Activated CD4-positive, CD25-positive, alpha-beta regulatory T cell treated with anti-CD3 and anti-CD28 coated beads, Interleukin-2, amount 50 U/mL, for 72 hours (primary cell): ENCODE measurements around the gene SNAP23.
A peak's percentile ranks its signal among the peaks of the same experiment; 100 is the strongest.

Source experiments
- DNase-seq: peaks from one replicate; pipeline ENCODE4 v3.0.0; 2021

SNAP23 gene

DNA sequence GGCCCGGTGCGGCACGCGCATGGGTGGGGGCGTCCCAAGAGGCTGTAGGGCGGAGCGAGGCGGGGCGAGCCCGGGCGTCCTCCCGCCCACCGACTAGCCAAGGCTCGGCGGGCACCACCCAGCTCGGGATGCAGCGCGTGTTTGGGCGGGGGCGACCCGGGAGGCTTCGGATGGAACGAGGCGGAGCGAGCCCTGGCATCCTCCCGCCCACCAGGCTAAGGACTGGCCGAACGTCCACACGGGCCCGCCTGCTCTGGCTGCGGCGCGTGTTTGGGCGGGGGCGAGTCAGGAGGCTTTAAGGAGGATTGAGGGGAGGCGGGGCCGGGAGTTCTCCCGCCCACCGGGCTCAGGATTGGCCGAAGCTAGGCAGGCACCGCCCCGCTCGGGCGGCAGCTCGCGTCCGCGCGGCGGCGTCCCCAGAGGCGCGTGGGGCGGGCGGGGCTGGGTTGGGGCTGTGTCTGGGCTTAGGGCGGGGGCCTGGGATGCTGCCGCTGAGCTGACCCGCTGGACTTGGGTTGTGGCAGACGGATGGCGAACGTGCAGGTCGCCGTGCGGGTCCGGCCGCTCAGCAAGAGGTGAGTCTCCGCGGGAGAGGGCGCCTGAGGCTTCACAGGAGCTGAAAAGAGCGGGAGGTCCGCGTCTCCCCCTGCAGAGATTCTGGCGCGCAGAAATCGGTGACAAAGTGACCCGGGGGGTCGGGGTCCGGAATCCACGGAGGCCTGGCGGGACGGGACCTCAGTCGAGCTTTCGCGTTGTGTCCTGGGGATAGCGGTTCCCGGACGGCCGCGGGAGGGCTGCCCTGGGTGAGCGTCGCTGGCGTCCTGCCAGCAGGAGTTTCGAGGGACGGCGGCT is 80.0 kb downstream of the SNAP23 start, which contains the start of gene STARD9:
Gene STARD9, plus strand, starts transcription at position 419 of the 852 bp plus-strand sequence. Its CDS starts 110 bp downstream, at position 529.
- DNase-seq, result peak; percentile 98

DNA sequence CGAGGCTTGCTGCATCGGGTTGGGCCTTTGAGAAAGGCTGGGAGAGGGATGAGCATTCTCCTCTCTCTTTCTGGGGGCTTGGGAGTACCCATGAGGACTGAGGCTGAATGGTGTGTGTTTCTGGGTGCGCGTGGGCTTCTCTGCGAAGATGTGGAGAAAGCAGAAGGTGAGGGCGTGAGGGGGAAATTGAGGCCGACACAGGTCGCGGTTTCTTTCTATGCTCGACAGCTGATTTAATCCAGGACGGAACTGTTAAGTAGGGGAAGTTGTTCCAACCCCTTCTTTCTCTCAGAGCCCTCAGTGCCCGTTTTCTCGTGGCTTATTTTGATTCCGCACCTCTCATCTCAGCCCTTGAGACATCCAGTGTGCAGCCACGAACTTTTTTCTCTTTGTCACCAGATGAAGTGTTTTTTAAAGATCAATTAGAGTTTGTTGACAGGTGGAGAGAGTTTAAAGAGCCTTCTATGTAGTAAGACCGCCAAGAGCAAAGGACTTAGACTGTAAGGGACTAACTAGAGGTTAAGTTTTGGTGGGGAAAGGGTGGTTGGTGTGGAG is 80.7 kb downstream of the SNAP23 start:
- DNase-seq, result no peak

DNA sequence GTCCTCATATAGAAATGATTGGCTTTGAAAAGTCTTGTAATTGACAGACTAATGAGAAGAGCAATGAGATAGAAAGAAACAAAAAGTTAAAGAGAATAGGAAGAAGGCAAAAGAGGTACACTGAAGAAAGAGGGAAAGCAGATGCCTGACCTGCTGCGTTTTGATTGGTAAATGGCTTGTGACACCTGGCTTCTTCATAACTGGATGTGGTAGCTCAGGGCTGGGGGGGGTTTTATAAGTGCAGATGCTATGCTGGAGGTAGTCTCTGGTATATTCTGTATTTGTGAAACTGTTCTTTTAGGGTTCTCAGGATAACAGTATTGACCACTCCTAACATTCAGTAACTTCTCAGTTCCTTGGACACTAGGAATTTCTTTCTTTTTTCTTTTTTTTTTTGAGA is 81.3 kb downstream of the SNAP23 start:
- DNase-seq, result no peak

DNA sequence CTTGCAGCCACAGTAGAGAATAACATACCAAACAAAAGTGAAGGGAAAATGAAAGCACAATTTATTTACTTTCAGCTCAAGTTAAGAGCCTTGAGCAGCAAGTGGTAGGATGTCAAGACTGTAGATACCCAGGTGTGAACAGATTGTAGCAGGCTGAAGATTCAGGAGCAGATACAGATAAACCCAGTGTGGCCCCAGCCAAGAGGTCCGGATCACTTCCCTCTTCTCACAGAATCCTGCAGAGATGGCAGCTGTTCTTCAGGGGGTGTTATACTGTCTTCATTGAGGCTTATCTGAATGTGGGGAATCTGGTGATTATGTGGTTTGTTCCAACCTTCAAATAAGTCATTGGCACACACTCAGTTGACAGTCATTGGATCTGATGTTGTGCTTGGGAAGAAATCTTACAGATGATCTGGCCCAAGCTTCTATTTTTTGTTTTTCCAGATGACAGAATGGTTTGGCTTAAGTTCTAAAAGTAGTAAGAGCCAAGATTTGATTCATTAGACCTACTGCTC is 82.1 kb downstream of the SNAP23 start:
- no peak for DNase-seq

GRCh38 chr15:42578984-42579537 is 83.6 kb downstream of the SNAP23 start:
- DNase-seq, result no peak

DNA sequence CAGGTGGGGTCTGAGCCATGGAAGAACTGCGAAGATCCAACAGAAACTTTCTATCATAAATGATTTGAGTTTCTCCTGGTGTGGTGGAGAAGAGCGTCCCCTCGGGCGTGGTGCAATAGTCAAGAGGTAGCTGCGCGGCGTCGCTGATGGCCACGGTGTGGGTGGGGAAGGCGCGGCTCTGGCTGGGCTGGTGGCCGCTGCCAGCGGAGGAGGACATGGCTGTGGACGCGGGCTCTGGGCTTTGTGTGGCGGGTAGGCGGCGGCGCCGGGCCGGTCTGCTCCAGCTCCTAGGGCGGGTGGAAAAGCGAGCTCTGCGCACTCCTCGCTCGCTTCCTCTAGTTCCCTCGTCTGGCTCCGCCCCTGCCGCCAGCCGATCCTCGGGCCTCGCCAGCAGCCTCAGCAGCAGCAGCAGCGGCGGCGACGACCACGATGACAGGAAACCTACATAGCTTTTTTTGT is 85.9 kb downstream of the SNAP23 start:
- peak; percentile 74 for DNase-seq
